K562 (cell line): Measurements from ENCODE around the gene SLC7A11. TPM values are rescaled to one million over a fixed set of nuclear protein-coding genes. Genes with fewer than 3 reads are reported as not detected.

Experiments used
- CBFB ChIP-seq: sonication (generic); formaldehyde crosslinking; IDR thresholded peaks from 2 replicates; pipeline ENCODE4 v1.4.0; 2020; ENCODE audit warnings: mild to moderate bottlenecking, missing genetic modification reagents
- CHD7 ChIP-seq: fragments of 200-600 bp; sonication (generic); IDR thresholded peaks from one replicate; pipeline ENCODE4 v1.6.1; 2012; ENCODE audit warnings: mild to moderate bottlenecking, low read depth, low read length, inconsistent platforms
- PBX2 ChIP-seq, 2 experiments: IDR thresholded peaks in 1 of 2; conservative IDR thresholded peaks in 1 of 2; 2 replicates each; pipeline ENCODE4 v1.6.1; 2016; ENCODE audit warnings: low read depth in 2 of 2, mild to moderate bottlenecking in 1 of 2, missing compliant biosample characterization in 1 of 2, missing genetic modification characterization in 1 of 2, moderate library complexity in 1 of 2
- RFX7 ChIP-seq: fragments of 250-450 bp; sonication (Bioruptor Pico); IDR thresholded peaks from 2 replicates; pipeline ENCODE4 v1.5.1; 2021; ENCODE audit warnings: mild to moderate bottlenecking
- SREBF1 ChIP-seq: fragments of 150-350 bp; IDR thresholded peaks from 2 replicates; pipeline ENCODE4 v1.6.1; 2014; ENCODE audit warnings: antibody characterized with exemption, low read depth, low read length, borderline replicate concordance
- polyA plus RNA-seq, 8 experiments: library from polyadenylated mRNA; depleted of rRNA in 4 of 8; stranded (reverse) in 5 of 8; unstranded in 3 of 8; fragments of >200 nt; fragmentation: Nextera tagmentation in 2 of 8; fragmentation: Illumina TruSeq in 1 of 8; extraction: Ambion mirVana in 2 of 8; extraction: Trizol in 1 of 8; gene quantifications; 2 replicates each; pipeline versions ENCODE4 v1.2.1 to v1.2.3, GENCODE V29; 2011 to 2014; ENCODE audit warnings: inconsistent platforms in 1 of 8, missing spikeins in 1 of 8
- total RNA-seq, 7 experiments: library from RNA; depleted of rRNA in 6 of 7; stranded (reverse); fragments of >200 nt in 6 of 7; fragmentation: Illumina TruSeq in 2 of 7; extraction: Trizol in 2 of 7; gene quantifications; 2 replicates each; pipeline versions ENCODE4 v1.2.1 to v1.2.3, GENCODE V29; 2011 to 2021; ENCODE audit warnings: low replicate concordance in 1 of 7

Gene SLC7A11
- total and polyA plus RNA-seq, 9 of the 15 experiments (the other 6 are each of a cell fraction or from before 2014, with no cell fraction given) = 4.5 to 26.1 (median 13.5) TPM

- TF ChIP-seq CBFB (CRISPR knock-in tag) (no peak), SREBF1 (no peak), PBX2 (CRISPR knock-in tag; IDR thresholded peaks at IDR 0.05; ENCODE audit: low read depth) (no peak), PBX2 (tag; conservative IDR thresholded peaks at IDR 0.05; ENCODE audit: low read depth) (no peak), CHD7 (no peak), RFX7 (no peak)
These were observed 48.7 kb upstream of the SLC7A11 start (continued) for GRCh38 chr4:138290805-138291204.
